HEK293T (cell line): ENCODE results near the gene FGR.

ENCODE experiments used
- BHLHE40 ChIP-seq: fragments of 450-650 bp; IDR thresholded peaks from 2 replicates; pipeline ENCODE4 v1.6.1; 2016; ENCODE audit warnings: mild to moderate bottlenecking, moderate library complexity, borderline replicate concordance
- CTBP1 ChIP-seq: fragments of 450-650 bp; IDR thresholded peaks from 2 replicates; pipeline ENCODE4 v1.6.1; 2016; ENCODE audit warnings: borderline replicate concordance
- ELF4 ChIP-seq: fragments of 450-650 bp; IDR thresholded peaks from 2 replicates; pipeline ENCODE4 v1.6.1; 2017; ENCODE audit warnings: antibody characterized with exemption
- FOXK2 ChIP-seq: fragments of 450-650 bp; IDR thresholded peaks from 2 replicates; pipeline ENCODE4 v1.6.1; 2016; ENCODE audit warnings: mild to moderate bottlenecking
- FOXM1 ChIP-seq: fragments of 450-650 bp; IDR thresholded peaks from 2 replicates; pipeline ENCODE4 v1.6.1; 2017; ENCODE audit warnings: mild to moderate bottlenecking, borderline replicate concordance
- HDGF ChIP-seq: fragments of 450-650 bp; IDR thresholded peaks from 2 replicates; pipeline ENCODE4 v1.6.1; 2017; ENCODE audit warnings: antibody characterized with exemption, borderline replicate concordance
- NFRKB ChIP-seq: fragments of 450-650 bp; IDR thresholded peaks from 2 replicates; pipeline ENCODE4 v1.6.1; 2016; ENCODE audit warnings: mild to moderate bottlenecking, moderate library complexity
- SP1 ChIP-seq: fragments of 450-650 bp; IDR thresholded peaks from 2 replicates; pipeline ENCODE4 v1.6.1; 2017
- SUZ12 ChIP-seq: fragments of 450-650 bp; IDR thresholded peaks from 2 replicates; pipeline ENCODE4 v1.6.1; 2016; ENCODE audit warnings: mild to moderate bottlenecking
- TARDBP ChIP-seq: fragments of 450-650 bp; IDR thresholded peaks from 2 replicates; pipeline ENCODE4 v1.6.1; 2016
- ZNF384 ChIP-seq: fragments of 450-650 bp; IDR thresholded peaks from 2 replicates; pipeline ENCODE4 v1.6.1; 2016

DNA sequence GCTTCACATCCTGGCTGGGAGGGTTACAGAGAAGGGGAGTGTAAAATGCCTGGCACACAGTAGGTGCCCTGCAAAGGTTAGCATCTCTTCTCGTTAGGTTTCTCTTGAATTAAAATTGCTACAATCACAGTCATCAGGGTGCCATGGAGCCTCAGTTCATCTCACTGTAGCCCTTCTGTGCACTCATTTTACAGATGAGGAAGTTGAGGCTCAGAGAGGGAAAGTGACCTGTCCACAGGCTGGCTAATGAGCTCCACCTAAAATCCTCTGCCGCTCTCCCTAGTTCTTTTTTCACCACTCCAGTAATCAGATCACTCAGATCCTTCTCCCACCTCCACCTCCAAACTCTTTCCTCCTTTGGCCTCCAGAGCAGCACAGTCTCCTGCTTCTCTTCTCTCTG, 17.6 kb downstream of the FGR start:
- no peak for TF ChIP-seq ELF4
- no peak for TF ChIP-seq SUZ12
- no peak for TF ChIP-seq TARDBP
- TF ChIP-seq SP1, result no peak
- no peak for TF ChIP-seq HDGF
- no peak for TF ChIP-seq NFRKB
- TF ChIP-seq BHLHE40, result no peak
- no peak for TF ChIP-seq CTBP1
- no peak for TF ChIP-seq FOXM1
- TF ChIP-seq FOXK2, result no peak
- no peak for TF ChIP-seq ZNF384
